Colon (tissue), 2 donors: ENCODE measurements around the gene TRAP1.
"Not testable (repeated sequence)": the region's sequence is repeated elsewhere in the genome, so short reads cannot be mapped to it uniquely, and the experiment has no call there.

Source experiments
- FAIRE-seq: peaks from 2 replicates; lab custom pipeline; 2012; peaks lifted over from hg19 to GRCh38; lab: Jason Lieb, UNC
- donor health status: control.
- donor health status: control.

The TRAP1 gene

DNA sequence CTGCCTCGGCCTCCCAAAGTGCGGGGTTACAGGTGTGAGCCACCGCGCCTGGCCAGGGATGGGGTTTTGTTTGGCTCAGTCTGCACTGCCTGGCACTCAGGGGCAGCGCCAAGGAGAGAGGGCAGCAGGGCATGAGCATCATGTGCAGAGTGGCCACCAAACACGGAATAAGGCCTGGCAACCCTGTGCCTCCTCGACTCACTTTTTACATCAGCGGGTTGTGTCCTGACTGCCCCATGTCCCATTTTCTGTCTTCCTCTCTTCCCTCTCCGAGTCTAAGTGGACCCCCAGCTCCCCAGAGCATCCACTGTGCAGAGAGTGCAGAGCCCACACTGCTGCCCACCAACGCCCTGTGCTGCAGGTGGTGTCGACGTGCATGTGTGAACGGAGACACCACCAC, 18.2 kb upstream of the TRAP1 start:
- no peak for FAIRE-seq

DNA sequence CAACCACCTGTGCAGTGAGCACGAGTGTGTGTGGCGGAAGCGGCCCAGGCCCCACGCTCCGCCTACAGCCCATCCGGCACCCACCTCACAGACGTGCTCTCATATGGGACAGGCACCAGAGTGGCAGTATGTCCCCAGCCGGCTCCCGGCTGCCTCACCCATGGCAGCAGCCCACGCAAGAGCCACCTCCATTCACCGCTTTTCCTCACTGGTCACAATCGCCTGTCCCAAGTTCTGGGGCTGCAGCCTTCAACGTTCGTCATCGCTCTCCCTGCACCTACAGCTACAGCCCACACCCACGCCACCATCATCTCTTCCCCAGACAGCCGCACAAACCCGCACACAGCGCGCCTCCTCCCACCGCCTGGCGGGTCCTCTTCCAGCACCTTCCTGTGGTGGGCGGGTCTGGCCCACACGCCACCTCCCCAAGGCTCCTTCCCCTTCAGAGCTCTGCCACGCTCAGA, 17.5 kb upstream of the TRAP1 start:
- no peak for FAIRE-seq

DNA sequence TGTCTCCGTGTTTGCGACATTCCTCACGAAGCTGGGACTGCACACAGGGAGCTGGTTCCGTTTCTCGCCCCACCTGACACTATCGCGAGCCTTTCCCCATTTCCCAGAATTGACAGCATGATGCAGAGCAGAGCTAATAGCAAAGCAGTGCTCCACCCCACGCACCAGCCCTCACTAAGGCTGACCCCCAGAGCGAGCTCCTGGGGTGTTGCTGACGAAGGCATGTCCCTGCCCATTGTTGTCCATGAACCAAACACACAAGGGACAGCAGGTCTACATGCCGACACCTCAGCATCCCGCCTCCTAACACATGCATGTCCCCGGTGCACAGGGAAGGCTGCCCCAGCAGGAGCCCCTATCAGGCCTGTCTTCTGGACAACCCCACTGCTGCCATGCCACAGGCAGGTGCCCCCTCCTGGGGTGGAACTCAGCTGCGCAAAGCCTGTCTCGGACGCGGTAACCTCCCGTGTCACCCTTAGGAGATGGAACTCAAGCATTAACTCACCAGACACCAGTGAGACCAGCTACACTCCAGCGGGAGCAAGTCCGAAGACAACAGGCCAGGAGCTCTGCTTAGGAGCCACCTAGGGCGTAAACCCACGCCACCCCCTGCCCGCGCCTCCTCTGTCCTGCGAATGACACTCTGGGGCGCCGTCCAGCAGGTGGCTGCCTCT, 16.9 kb upstream of the TRAP1 start:
- no peak for FAIRE-seq

DNA sequence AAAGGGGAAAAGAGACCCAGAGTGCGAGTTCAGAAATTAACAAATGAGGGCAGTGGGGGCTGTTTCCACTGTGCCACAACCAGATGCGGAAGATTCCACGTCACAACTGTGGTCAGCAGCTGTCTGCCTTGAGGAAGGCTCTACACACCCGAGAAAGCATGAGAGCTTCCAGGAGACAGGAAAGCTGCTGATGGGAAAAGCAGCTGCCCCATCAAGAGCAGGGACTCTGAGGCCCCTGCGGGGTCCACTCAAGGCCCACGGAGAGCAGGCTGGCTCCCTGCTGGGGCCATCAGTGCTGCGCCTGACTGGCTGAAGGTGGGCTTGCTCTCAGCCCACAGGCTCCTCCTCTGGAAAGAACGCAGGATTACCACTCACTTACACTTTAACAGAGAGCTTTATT, 14.8 kb upstream of the TRAP1 start:
- FAIRE-seq, result no peak

DNA sequence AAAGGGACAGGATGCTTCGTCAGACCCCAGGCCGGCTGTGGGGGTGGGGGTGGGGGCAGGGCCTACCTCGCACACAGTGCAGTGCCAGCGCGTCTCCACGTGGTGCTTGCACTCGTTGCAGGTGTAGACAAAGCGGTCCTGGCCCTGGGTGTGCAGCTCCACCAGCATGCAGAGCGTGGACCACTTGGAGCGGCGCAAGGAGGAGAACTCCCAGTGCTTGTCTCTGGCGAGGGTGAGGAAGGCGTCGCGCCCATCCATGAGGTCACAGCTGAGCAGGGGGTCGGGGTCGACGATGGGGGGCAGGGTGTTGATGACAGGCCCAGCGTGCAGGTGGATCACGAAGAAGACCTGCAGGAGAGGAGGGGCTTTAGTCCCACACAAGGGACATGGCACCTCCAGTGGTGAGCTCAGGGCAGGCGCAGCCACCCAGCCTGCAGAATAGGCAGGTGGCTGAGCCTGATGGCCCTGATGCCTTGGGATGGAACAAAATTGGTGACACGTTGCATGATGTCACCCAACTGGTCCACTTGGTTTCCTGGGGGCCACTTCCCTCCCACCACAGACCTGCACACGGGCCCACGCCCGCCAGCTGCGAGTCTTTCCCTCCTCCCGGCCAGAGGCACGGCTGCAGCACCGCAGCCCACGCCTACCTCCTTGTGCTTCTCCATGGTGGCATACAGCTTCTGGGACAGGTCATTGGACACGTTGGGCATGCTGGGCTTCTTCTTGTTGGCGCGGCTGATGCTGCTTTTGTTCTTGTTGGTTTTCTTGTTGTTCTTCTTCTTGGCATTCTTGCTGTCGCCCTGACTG, 14.0 kb upstream of the TRAP1 start:
- no peak for FAIRE-seq

DNA sequence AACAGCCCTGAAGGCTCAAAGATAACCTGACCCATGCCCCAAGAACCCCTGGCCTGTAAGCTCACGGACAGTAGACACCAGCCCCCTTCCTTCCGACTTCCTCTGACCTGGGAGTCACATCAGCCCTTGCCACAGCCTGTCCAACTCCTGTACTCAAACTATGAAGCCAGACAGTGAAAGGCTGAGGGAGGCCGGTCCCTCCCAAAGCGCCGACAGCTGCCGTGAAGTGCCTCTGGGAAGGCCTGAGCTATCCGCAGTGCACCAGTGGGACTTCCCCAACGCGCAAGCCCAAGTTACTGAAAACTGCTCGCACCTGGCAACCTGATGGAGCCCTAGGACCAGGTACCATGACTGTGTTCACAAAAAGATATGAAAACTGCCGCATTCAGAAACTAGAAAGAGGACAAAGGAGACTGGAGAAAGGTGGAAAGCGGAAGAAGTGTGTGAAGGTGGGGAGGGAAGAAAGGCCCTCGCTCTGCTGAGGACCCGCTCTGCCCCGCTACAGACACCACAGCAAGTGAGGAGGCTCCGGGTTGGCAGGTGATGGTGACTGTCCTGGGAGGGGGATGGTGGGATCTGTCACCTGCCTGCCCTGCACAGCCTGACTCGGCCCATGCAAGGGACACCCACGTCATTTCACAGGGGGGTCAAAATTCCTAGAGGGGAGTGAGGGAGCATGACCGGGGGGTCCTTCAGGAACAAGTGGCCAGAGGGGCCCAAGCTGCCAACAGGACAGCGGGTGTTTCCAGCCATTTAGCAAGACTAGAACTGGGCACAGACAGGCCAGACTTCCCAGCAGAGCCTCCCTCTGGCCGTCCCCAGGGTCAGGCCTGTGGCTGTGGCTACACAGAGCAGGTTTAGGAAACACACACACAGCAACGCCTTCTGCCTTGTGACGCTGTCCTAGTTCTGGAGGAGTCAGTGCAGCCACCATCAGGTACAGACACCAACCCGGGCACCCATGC, 13.1 kb upstream of the TRAP1 start:
- no peak for FAIRE-seq

DNA sequence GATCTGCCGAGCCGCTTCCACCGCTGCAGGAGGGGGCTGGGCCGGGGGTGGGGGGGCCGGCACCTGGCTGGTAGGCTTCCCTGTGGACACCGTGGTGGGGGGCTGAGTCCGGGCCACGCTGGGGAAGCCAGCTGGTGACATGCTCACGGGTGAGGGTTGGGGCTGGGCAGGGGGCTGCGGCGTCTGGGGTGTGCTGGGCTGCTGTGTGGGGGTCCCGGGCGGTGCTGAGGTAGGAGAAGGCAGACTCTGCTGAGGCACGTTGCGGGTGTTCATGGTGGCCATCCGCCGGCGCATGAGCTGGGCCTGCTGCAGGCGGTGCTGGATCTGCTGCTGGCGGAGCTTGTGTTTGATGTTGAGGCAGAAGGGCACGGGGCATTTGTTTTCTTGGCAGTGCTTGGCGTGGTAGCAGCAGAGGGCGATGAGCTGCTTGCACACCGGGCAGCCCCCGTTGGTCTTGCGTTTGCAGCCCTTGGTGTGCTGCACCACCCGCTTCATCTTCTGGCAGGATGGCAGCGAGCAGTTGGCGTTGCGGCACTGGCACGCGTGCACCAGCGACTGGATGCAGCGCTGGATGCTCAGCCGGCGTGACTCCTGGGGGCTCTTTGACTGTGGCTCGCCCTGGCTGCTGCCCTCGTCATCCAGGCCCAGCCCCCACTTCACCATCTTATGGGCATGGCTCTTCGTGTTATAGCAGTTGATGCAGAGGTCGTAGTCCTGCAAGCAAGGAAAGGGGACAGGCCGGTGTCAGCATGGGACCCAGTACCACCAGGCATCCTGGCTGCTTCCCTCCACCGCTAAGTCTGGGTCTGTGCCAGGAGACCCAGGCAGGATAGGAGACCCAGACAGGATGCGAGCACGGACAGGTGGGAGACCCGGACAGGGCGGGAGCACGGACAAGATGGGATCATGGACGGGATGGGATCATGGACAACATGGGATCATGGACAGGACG, 12.1 kb upstream of the TRAP1 start:
- no peak for FAIRE-seq

DNA sequence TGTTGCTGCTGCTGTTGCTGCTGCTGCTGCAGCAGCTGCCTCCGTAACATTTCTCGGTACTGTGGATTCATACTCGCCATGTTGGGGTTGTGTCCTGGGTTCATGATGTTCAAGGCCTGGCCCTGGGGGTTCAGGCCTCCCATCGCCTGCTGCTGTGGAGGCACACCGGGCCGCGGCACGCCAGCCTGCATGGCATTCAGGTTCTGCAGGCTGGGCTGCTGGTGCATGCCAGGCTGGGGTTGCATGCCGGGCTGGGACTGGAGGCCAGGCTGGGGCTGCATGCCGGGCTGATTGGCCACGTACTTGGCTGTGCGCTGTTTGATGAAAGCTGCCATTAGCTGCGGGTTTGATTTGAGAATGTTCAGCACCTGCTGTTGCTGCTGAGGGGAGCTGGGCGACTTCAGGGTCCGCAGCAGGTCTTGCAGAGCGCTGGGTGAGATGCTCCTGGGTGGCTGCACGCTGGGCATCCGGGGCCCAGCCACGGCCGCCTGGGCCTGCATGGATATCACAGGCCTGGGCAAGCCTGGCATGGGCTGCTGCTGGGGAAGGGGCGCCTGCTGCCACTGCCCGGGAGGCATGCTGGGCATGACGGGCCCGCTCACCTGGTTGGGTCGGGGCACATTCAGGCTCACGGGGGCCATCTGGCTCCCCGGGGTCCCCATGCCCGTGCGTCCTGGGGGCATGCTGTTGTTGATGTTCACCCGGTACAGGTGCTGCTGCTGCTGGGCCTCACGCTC, 11.3 kb upstream of the TRAP1 start:
- FAIRE-seq, result no peak

DNA sequence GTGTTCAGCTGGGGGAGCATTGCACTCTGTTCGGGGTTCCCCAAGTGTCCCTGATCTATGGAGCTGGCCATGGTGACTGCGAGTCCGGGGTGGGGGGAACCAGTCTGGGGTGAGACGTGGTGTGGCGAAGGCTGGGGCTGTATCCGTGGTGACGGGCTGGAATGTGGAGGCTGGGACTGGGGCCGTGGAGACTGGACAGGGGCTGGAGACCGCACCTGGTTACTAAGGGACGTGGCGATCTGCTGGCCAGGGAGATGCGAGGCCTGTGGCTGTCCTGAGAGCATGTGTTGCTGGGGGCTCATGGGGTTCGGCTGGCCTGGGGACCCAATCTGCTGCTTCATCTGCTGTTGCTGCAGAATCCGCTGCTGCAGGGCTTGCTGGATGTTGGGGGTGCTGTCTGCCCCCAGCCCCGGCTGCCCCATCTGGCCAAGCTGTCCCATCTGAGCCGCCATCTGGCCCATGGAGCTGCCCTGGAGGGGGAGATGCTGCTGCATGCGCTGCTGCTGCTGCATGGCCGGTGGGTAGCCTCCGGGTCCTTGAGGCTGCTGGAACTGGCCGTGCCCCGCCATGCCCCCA, 10.6 kb upstream of the TRAP1 start:
- no peak for FAIRE-seq

DNA sequence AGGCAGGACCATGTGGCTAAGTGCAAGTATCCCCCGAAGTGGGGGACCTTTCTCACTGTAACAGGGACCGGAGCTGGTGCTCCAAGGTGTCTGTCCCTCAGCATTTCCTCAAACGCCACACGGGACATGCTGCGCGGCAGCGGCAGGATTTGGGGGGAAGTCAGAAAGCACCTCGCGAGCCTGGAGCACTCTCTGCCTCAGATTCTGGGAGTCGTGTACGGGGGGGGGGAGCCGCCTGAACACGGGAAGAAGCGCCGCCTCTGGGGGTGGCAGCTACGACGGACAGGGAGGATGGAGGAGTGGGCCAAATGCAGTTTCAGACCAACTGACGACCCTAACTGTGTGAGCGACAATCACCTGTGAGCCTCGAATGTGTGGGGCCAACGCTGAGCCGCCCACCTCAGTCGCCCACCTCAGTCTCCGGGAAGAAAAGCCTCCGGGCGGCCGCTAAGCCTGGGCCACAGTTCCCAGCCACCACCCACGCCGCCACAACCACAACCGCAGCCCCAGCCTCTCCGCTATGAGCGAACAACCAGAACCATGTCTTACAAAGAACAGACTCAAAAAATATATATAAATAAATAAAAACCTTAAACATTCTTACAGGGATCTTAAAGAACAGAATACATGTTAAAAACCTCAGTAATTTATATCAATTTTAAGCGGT, 8.8 kb upstream of the TRAP1 start:
- FAIRE-seq, result no peak

DNA sequence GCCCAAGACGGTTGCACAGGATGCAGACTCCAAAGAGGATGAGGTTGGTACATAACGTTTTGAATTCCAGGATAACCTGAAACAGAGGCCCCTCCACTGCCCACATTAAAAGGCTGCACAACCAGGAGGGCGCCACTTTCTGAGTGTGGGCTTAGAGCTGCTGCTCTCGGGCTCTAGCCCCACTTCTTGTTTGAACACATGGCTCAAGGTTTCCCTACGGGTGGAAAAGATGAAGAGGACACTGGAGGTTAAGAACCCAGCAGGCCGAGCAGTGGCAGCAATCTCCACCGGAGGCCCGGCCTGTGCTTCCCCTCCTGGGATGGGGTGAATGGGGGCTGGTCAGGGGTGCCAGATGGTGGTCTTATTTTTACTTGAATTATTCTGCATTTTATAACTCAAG, 8.0 kb upstream of the TRAP1 start:
- no peak for FAIRE-seq

DNA sequence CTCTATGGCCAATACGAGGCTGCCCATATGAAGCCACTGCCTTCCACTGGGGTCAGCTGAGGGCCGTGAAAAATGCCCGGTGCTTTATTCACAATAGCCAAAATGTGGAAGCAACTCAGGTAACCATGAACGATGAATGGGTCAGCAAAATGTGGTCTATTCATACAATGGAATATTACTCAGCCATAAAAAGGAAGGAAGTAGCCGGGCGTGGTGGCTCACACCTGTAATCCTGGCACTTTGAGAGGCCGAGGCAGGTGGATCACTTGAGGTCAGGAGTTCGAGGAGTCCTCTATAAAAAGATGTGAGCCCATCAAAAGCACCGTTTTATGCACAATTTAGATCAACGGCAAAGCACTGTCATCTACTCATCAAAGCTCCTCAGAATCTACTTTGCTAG, 5.2 kb upstream of the TRAP1 start:
- FAIRE-seq, result no peak

DNA sequence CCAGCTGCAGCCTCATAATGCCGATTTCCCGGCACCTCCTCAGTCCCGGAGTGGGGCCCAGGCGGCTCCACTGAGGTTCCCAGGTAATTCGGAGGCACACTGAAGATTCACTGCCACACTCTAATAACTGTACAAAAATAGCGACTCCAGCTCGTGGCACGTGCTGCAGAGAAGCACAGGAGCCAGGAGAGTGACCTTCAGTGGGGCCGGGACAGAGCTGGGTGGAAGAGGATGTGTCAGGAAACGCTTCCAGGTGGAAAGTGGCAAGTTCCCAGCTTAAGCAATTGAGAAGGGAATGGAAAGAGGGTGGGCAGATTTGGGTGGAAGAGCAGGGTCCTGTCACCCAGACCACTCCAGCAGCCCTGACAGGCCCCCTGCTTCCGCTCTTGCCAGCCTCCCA, 3.1 kb upstream of the TRAP1 start:
- no peak for FAIRE-seq

DNA sequence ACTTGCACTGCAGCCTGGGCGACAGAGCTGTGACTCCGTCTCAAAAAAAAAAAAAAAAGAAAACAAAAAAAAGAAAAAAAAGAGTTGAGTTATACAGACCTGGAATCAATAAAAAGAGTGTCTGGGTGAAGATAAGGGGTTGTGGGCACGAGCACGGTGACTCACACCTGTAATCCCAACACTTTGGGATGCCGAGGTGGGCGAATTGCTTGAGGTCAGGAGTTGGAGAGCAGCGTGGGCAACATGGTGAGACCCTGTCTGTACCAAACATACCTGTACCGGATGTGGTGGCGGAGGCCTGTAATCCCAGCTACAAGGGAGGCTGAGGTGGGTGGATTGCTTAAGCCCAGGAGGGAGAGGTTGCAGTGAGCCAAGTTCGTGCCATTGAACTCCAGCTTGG, 1.3 kb upstream of the TRAP1 start:
- FAIRE-seq, result no peak

DNA sequence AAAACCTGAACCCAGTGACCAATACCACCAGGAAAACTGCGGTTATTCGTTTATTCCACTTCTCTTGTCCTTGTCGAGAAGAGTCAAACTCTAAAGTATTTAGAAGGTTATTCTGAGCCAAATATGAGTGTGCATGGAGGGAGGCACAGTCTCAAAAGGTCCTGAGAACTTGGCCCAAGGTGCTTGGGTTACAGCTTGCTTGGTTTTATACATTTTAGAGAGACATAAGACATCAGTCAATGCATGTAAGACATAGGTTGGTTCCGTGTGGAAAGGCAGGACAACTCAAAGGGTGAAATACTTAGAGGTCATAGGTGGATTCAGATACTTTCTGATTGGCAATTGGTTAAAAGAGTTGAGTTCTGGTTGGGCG, 681 bp upstream of the TRAP1 start:
- no peak for FAIRE-seq

DNA sequence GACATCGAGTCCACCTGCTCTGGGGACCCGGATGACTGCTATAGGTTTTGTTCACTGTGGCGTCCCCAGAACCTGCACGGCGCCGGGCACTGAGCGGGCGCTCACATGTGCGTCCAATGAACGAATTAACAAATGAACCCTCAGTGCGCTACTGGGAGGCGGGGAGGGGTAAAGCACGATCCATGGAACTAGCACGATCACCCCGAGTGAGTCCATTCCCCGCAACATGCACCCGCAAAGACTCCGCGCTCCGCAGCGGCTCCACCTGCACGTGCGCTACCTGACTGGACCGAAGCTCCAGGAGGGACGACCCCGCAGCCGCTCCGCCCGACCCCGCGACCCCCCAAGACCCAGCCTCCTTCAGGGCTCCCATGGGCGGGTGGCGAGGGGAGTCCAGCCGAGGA, 491 bp downstream of the TRAP1 start:
- no peak for FAIRE-seq

DNA sequence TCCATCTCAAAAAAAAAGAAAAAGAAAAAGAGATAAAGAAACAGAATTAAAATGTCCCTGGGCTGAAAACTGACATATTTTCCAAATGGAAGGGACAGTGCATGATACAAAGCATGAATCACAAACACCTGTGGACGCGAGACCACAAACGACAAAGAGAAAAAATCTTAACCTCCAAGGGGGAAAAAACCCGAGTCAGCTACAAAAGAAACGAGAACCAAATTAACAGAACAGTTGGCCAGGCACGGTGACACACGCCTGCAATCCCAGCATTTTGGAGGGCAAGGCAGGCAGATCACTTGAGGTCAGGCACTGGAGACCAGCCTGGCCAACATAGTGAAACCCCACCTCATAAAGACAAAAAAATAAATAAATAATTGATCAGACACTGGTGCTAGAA, 1.9 kb downstream of the TRAP1 start:
- FAIRE-seq, result no peak

DNA sequence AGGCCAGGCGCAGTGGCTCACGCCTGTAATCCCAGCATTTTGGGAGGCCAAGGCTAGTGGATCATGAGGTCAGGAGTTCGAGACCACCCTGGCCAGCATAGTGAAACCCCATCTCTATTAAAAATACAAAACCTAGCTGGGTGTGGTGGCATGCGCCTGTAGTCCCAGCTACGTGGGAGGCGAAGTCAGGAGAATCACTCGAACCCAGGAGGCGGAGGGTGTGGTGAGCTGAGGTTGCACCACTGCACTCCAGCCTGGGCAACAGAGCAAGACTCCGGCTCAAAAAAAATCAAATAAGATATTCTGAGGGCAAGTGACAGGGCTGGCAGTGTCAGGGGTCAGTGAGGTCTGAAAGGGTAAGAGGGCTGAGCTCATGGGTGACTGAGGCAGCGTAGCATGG, 2.9 kb downstream of the TRAP1 start:
- not testable (repeated sequence) for FAIRE-seq

DNA sequence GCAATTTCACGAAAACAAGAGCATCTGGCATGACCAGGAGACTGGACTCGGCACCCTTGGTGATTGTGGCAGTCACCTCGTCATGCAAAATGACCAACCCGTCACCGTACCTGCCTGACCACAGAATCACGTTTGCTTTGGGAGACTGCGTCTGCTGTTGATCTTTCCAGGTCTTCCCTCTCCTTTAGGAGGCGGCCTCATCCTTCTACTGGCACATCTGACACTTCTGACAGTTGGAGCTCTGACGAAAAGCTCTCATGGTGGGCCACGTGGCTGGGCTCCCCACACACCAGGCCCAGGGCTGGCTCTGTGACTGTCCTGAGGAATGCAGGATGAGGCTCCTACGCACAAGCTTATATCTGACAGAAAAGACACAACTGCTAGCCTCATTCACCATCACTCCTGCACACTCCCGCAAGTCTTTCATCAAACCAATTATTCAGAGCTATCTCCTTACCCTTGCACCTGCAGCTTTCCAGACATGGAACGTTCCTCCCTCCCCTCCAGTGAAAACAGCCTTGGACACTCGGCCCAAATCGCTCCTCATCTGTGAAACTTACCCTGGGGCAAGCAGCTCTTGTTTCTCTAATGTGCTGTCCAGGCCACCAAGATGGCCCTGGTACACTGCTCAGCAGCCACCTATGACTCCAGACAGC, 3.6 kb downstream of the TRAP1 start:
- FAIRE-seq, result no peak
